ENCODE results near the gene RYR1.

RYR1 gene

DNA sequence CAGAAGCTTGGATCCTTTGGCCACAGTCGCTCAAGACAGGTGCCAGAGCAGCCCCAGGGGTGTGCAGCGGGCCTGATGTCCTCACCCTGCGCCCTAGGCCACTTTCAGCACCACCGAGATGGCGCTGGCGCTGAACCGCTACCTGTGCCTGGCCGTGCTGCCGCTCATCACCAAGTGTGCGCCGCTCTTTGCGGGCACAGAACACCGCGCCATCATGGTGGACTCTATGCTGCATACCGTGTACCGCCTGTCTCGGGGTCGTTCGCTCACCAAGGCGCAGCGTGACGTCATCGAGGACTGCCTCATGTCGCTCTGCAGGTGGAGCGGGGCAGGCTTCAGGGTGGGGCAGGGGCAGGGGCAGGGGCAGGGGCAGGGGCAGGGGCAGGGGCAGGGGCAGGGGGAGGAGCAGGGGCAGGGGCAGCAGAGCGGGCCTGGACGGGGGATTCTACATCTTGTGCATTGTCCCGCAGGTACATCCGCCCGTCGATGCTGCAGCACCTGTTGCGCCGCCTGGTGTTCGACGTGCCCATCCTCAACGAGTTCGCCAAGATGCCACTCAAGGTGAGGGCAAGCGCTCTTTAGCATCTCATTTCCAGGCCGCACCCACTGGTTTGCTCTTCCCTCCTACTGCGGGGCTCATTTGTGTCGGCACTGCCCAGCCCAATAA lies 69.1 kb downstream of the RYR1 start:
- no peak overlapping the region for H3K4me3 ChIP-seq (ENCODE audit: low read length, poor library complexity, severe bottlenecking)
- H3K27me3 ChIP-seq (ENCODE audit: insufficient read depth, low read length, poor library complexity, severe bottlenecking) = no peaks in the 10 kb centered on the region
- no peaks in the 10 kb centered on the region for H3K36me3 ChIP-seq (ENCODE audit: insufficient read depth, low read length)
- no peaks in the 10 kb centered on the region for H4K20me1 ChIP-seq (ENCODE audit: insufficient read depth, low read length, poor library complexity, severe bottlenecking)
- no peak overlapping the region for H3K4me2 ChIP-seq (ENCODE audit: low read depth, low read length, poor library complexity, severe bottlenecking)
- no peaks in the 10 kb centered on the region for H3K4me1 ChIP-seq (ENCODE audit: insufficient read depth, low read length, poor library complexity, severe bottlenecking)
- H3K9ac ChIP-seq (ENCODE audit: low read depth, low read length, poor library complexity, severe bottlenecking) = no peak overlapping the region
- no peaks in the 10 kb centered on the region for H3K9me3 ChIP-seq (ENCODE audit: insufficient read depth, low read depth, low read length)
- H2AFZ ChIP-seq (ENCODE audit: low read length) = no peak overlapping the region
- H3K79me2 ChIP-seq (ENCODE audit: insufficient read depth, low read length) = no peaks in the 10 kb centered on the region
- H3K9me2 ChIP-seq (replicated peaks; ENCODE audit: low read depth, low read length) = no peaks in the 10 kb centered on the region
- TF ChIP-seq, protein P1, sequence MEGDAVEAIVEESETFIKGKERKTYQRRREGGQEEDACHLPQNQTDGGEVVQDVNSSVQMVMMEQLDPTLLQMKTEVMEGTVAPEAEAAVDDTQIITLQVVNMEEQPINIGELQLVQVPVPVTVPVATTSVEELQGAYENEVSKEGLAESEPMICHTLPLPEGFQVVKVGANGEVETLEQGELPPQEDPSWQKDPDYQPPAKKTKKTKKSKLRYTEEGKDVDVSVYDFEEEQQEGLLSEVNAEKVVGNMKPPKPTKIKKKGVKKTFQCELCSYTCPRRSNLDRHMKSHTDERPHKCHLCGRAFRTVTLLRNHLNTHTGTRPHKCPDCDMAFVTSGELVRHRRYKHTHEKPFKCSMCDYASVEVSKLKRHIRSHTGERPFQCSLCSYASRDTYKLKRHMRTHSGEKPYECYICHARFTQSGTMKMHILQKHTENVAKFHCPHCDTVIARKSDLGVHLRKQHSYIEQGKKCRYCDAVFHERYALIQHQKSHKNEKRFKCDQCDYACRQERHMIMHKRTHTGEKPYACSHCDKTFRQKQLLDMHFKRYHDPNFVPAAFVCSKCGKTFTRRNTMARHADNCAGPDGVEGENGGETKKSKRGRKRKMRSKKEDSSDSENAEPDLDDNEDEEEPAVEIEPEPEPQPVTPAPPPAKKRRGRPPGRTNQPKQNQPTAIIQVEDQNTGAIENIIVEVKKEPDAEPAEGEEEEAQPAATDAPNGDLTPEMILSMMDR (conservative IDR thresholded peaks at IDR 0.05; ENCODE audit: low read length) = no peak
- TF ChIP-seq EZH2phosphoT487 (IDR thresholded peaks at IDR 0.05; ENCODE audit: borderline replicate concordance) = no peak
- H3F3A ChIP-seq (ENCODE audit: low read depth) = no peaks in the 10 kb centered on the region

- Histone ChIP-seq H3K4me3 (ENCODE audit: low read length, poor library complexity, severe bottlenecking) (no peak overlapping the region), H3K4me1 (ENCODE audit: insufficient read depth, low read length, poor library complexity, severe bottlenecking) (no peaks in the 10 kb centered on the region), H3K36me3 (ENCODE audit: insufficient read depth, low read length) (no peaks in the 10 kb centered on the region), H3F3A (ENCODE audit: low read depth) (no peaks in the 10 kb centered on the region), H2AFZ (ENCODE audit: low read length) (no peak overlapping the region), H3K9me2 (replicated peaks; ENCODE audit: low read depth, low read length) (no peaks in the 10 kb centered on the region), H4K20me1 (ENCODE audit: insufficient read depth, low read length, poor library complexity, severe bottlenecking) (no peaks in the 10 kb centered on the region), H3K9ac (ENCODE audit: low read depth, low read length, poor library complexity, severe bottlenecking) (no peak overlapping the region), H3K27me3 (ENCODE audit: insufficient read depth, low read length, poor library complexity, severe bottlenecking) (no peaks in the 10 kb centered on the region), H3K9me3 (ENCODE audit: insufficient read depth, low read depth, low read length) (no peaks in the 10 kb centered on the region), H3K4me2 (ENCODE audit: low read depth, low read length, poor library complexity, severe bottlenecking) (no peak overlapping the region), H3K79me2 (ENCODE audit: insufficient read depth, low read length) (no peaks in the 10 kb centered on the region)
- TF ChIP-seq EZH2phosphoT487 (IDR thresholded peaks at IDR 0.05; ENCODE audit: borderline replicate concordance) = no peak
- TF ChIP-seq, protein P1 (conservative IDR thresholded peaks at IDR 0.05; ENCODE audit: low read length) = no peak
Measured at GRCh38 chr19:38503077-38503410, 69.6 kb downstream of the RYR1 start.

DNA sequence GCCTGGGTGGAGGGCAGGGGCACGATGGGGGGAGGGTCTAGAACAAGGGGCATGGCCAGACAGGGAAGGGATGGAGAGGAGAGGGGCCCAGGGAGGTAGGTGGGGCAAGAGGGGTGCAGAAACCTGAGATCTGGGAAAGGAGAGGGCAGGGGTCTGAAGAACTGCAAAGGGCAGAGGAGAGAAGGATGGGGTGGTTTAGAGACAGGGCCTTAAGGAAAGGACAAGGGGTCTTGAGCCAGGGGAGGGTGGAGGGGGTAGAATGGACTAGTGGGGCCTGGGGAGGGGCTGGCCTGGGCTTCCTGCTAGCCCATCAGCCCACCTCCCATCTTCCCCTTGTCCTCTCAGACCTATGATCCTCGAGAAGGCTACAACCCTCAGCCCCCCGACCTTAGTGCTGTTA lies 72.5 kb downstream of the RYR1 start:
- H3F3A ChIP-seq (ENCODE audit: low read depth) = no peaks in the 10 kb centered on the region
- no peaks in the 10 kb centered on the region for H3K4me1 ChIP-seq (ENCODE audit: insufficient read depth, low read length, poor library complexity, severe bottlenecking)
- no peak overlapping the region for H2AFZ ChIP-seq (ENCODE audit: low read length)
- H3K4me2 ChIP-seq (ENCODE audit: low read depth, low read length, poor library complexity, severe bottlenecking) = no peak overlapping the region
- H3K27me3 ChIP-seq (ENCODE audit: insufficient read depth, low read length, poor library complexity, severe bottlenecking) = no peaks in the 10 kb centered on the region
- H3K4me3 ChIP-seq (ENCODE audit: low read length, poor library complexity, severe bottlenecking) = no peak overlapping the region
- no peaks in the 10 kb centered on the region for H3K36me3 ChIP-seq (ENCODE audit: insufficient read depth, low read length)
- no peaks in the 10 kb centered on the region for H3K79me2 ChIP-seq (ENCODE audit: insufficient read depth, low read length)
- TF ChIP-seq, protein P1 (conservative IDR thresholded peaks at IDR 0.05; ENCODE audit: low read length) = no peak
- no peak for TF ChIP-seq EZH2phosphoT487 (IDR thresholded peaks at IDR 0.05; ENCODE audit: borderline replicate concordance)
- no peaks in the 10 kb centered on the region for H4K20me1 ChIP-seq (ENCODE audit: insufficient read depth, low read length, poor library complexity, severe bottlenecking)
- H3K9me2 ChIP-seq (replicated peaks; ENCODE audit: low read depth, low read length) = no peaks in the 10 kb centered on the region
- no peak overlapping the region for H3K9ac ChIP-seq (ENCODE audit: low read depth, low read length, poor library complexity, severe bottlenecking)
- no peaks in the 10 kb centered on the region for H3K9me3 ChIP-seq (ENCODE audit: insufficient read depth, low read depth, low read length)

Data from Loucy (cell line).